Measurements from ENCODE around the gene NOC3L. TPM values are rescaled to one million over a fixed set of nuclear protein-coding genes. Genes with fewer than 3 reads are reported as not detected.

Gene NOC3L
- total RNA-seq, 1 donor from 2014 or later = 20.9 TPM

GRCh38 chr10:94366382-94366781 lies 3.6 kb upstream of the NOC3L start:
- DNase-seq (no peak), ATAC-seq (no peak)
- H3K9me3 ChIP-seq = no peaks in the 10 kb centered on the region
- no peak overlapping the region for H3K27ac ChIP-seq
- H3K4me1 ChIP-seq = peaks cover 10% of the 10 kb centered on the region
- H3K27me3 ChIP-seq = no peaks in the 10 kb centered on the region
- H3K4me3 ChIP-seq = no peak overlapping the region
- H3K36me3 ChIP-seq = no peaks in the 10 kb centered on the region
- intact Hi-C loops (cut with DNase I) = no loop called here
- no peak for TF ChIP-seq CTCF (IDR thresholded peaks at IDR 0.05)

- ATAC-seq (no peak), DNase-seq (no peak)
- Histone ChIP-seq H3K4me3 (no peak overlapping the region), H3K9me3 (no peaks in the 10 kb centered on the region), H3K4me1 (peaks cover 17% of the 10 kb centered on the region), H3K36me3 (no peaks in the 10 kb centered on the region), H3K27ac (no peak overlapping the region), H3K27me3 (no peaks in the 10 kb centered on the region)
- TF ChIP-seq CTCF (IDR thresholded peaks at IDR 0.05) = no peak
- intact Hi-C loops (cut with DNase I) = no loop called here
Observed at GRCh38 chr10:94364482-94364881, 1.7 kb upstream of the NOC3L start.

GRCh38 chr10:94363251-94363565 lies 469 bp upstream of the NOC3L start:
- Histone ChIP-seq H3K27me3 (no peaks in the 10 kb centered on the region), H3K4me1 (peaks cover 17% of the 10 kb centered on the region), H3K27ac (peak overlapping the region; percentile 39), H3K36me3 (peaks cover 4% of the 10 kb centered on the region), H3K4me3 (peak overlapping the region; percentile 83), H3K9me3 (no peaks in the 10 kb centered on the region)
- ATAC-seq (no peak), DNase-seq (no peak)
- intact Hi-C loops (cut with DNase I) = no loop called here
- no peak for TF ChIP-seq CTCF (IDR thresholded peaks at IDR 0.05)

DNA sequence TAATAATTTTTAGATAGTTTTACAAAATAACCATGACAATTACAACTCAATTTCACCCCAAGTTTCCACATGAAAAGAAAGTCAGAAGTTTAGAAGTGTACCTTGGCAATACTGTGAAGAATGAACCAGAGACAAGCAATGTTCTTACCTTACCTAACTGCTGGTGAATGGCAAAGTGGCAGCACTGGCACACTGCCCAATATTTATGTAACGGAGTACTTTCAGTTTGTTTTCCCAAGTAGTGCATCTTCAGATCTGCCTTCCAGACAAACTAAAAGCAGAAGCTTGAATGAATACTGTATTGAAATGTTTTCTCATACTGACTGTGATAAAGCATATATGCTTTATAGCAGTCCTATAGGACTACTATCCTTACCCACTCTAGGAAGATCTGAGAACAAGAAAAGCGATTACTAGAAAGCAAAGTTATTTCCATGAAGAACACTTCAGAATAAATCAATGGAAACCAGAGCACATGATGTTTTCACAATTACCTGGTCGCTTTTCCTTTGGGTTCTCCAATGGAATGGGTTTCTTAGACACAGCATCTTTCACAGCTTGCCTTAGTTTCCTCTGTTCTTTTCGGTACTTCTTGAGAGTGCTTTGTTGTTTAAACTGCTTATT lies 1.5 kb downstream of the NOC3L start:
- no peak overlapping the region for H3K27ac ChIP-seq
- peaks cover 20% of the 10 kb centered on the region for H3K36me3 ChIP-seq
- DNase-seq (no peak), ATAC-seq (no peak)
- peak overlapping the region; percentile 14 for H3K4me3 ChIP-seq
- no peaks in the 10 kb centered on the region for H3K9me3 ChIP-seq
- intact Hi-C loops (cut with DNase I) = no loop called here
- TF ChIP-seq CTCF (IDR thresholded peaks at IDR 0.05) = no peak
- peaks cover 17% of the 10 kb centered on the region for H3K4me1 ChIP-seq
- no peaks in the 10 kb centered on the region for H3K27me3 ChIP-seq

DNA sequence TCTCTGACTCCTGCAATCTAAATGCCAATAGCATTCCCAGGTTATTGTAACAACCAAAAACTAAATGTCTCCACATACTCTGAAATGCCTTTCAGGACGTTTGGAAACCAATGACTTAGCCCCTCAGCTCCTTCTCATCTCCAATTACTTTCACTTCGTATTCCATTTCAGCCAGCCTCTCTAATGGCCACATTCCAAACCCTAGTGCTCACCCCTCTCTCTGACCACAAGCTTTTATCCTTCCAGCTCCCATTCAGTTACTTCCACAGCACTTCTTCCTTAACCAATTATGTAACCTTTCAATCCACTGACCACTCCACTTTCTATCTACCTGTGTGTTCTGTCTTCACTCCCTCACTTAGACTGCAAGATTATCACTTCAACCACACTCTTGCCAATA lies 4.3 kb downstream of the NOC3L start:
- peaks cover 17% of the 10 kb centered on the region for H3K4me1 ChIP-seq
- TF ChIP-seq CTCF (IDR thresholded peaks at IDR 0.05) = no peak
- ATAC-seq (no peak), DNase-seq (no peak)
- peaks cover 48% of the 10 kb centered on the region for H3K36me3 ChIP-seq
- intact Hi-C loops (cut with DNase I) = no loop called here
- H3K9me3 ChIP-seq = no peaks in the 10 kb centered on the region
- no peak overlapping the region for H3K4me3 ChIP-seq
- no peaks in the 10 kb centered on the region for H3K27me3 ChIP-seq
- H3K27ac ChIP-seq = no peak overlapping the region

DNA sequence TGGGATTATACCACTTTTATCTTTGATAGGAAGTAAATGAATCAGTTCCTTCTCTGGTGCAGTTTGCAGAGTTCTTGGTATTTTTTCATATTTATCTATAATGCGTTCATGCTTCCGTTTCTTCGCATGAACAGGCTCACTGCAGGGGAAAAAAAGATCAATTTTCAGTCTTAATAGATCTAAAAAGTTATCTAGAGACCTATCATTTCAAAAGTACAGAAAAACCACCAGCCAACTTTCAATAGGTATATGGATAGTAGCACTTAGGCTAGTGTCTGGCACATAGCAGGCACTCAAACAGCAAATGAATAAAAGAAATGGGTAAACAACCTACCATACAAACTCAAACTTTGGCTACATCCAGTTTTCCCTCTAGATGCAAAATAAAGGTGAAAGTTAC lies 5.5 kb downstream of the NOC3L start:
- no peak for TF ChIP-seq CTCF (IDR thresholded peaks at IDR 0.05)
- ATAC-seq = no peak
- Histone ChIP-seq H3K4me3 (no peak overlapping the region), H3K36me3 (peaks cover 61% of the 10 kb centered on the region), H3K9me3 (no peaks in the 10 kb centered on the region), H3K27ac (no peak overlapping the region), H3K4me1 (peaks cover 14% of the 10 kb centered on the region), H3K27me3 (no peaks in the 10 kb centered on the region)
- no peak for DNase-seq
- intact Hi-C loops (cut with DNase I) = no loop called here
